K562 (cell line): ENCODE measurements around the gene SLC25A28.

Experiments
- REST ChIP-seq, 2 experiments: fragments of 450-650 bp; formaldehyde crosslinking in 1 of 2; IDR thresholded peaks; 2 replicates each; pipeline versions ENCODE4 v1.4.0 to v1.6.1; 2014 to 2020; ENCODE audit warnings: mild to moderate bottlenecking in 2 of 2, borderline replicate concordance in 1 of 2, low read depth in 1 of 2
- RFX5 ChIP-seq: IDR thresholded peaks from 2 replicates; pipeline ENCODE4 v1.6.1; 2011; ENCODE audit warnings: low read depth, mild to moderate bottlenecking, improper control_type of control experiment, low read length
- SMC3 ChIP-seq: conservative IDR thresholded peaks from 2 replicates; pipeline ENCODE4 v1.6.1; 2011; ENCODE audit warnings: low read depth, low read length, improper control_type of control experiment; ENCODE audit not compliant: insufficient read depth
- ZNF121 ChIP-seq: sonication (generic); formaldehyde crosslinking; conservative IDR thresholded peaks from 2 replicates; pipeline ENCODE4 v1.8.0; 2022; ENCODE audit warnings: missing genetic modification reagents

DNA sequence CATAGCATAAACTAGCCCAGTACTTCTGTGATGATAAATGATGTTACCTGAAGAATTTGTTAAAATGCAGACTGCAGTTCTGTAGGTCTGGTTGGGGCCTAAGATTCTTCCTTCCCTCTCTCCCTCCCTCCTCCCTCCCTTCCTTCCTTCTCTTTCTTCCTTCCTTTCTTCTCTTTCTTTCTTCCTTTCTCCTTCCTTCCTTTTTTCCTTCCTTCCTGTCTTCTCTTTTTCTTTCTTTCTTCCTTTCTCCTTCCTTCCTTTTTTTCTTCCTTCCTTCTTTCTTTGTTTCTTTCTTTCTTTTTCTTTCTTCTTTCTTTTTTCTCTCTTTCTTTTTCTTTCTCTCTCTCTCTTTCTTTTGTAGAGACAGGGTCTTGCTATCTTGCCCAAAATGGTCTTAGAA is 3.7 kb upstream of the SLC25A28 start:
- no peak for TF ChIP-seq SMC3
- TF ChIP-seq REST (IDR thresholded peaks at IDR 0.05; ENCODE audit: borderline replicate concordance), result no peak
- no peak for TF ChIP-seq REST (CRISPR knock-in tag; IDR thresholded peaks at IDR 0.05; ENCODE audit: low read depth)
- TF ChIP-seq ZNF121 (CRISPR knock-in tag), result no peak
- no peak for TF ChIP-seq RFX5
